ENCODE data around the gene C2orf92.

C2orf92 gene

DNA sequence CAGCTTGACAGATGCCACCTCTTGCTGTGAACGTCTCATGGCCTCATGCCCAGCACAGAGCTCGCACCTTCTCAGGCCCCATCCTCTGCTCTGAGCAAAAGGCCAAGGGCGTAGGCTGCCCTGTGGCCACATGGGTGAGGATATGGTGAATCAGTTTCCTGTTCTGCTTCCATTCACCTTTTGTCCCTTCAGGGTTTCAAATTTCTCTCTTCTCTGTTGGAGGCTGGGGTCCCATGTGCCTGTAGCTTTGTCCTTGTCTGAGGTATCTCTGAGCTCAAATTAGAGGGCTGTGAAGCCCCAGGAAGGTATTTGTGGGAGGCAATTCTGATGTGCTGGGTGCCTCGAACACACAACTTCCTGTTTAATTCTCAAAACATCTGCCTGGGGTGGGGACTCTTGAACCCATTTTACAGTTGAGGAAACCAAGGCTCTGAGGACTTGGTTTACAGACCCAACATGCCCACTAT, 72.9 kb downstream of the C2orf92 start:
- no peak for DNase-seq (ENCODE audit: low read depth, low spot score)
- H3K9ac ChIP-seq (ENCODE audit: insufficient read length, low read depth) = no peak overlapping the region
- no peaks in the 10 kb centered on the region for H3K9me3 ChIP-seq (ENCODE audit: insufficient read depth, low read length)
- H3K36me3 ChIP-seq (ENCODE audit: insufficient read depth, insufficient read length, low read length) = no peaks in the 10 kb centered on the region
- H3K4me1 ChIP-seq (ENCODE audit: insufficient read depth, insufficient read length) = peaks cover 2% of the 10 kb centered on the region
- TF ChIP-seq SUZ12 (IDR thresholded peaks at IDR 0.05; ENCODE audit: extremely low read depth, insufficient read depth, insufficient read length) = no peak
- TF ChIP-seq ZNF274 (IDR thresholded peaks at IDR 0.05; ENCODE audit: low read depth, low read length) = no peak
- no peak for TF ChIP-seq YY1 (IDR thresholded peaks at IDR 0.05; ENCODE audit: insufficient read depth, insufficient read length)
- no peak overlapping the region for H3K4me3 ChIP-seq (ENCODE audit: insufficient read length, low read depth)
- no peaks in the 10 kb centered on the region for H3K27me3 ChIP-seq (ENCODE audit: insufficient read depth, insufficient read length)

DNA sequence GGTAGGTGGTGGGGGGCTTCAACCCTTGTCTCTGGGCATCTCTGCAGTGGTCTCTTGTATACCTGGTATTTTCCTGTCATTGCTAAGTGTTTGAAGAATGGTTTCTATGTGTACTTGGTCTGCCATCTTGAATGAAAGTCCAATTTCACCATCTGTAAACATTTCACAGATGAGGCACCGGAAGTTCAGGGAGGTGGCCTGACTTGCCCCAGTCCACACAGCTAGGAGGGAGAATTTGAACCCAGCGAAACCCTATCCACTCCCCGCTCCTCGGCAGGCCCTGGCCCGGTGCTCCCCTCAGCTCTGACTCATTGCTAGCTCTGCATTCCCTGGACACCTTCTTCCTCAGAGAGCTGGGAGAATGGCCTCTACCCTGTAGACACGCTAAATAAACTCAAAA, 74.4 kb downstream of the C2orf92 start:
- Histone ChIP-seq H3K27me3 (ENCODE audit: insufficient read depth, insufficient read length) (no peaks in the 10 kb centered on the region), H3K9me3 (ENCODE audit: insufficient read depth, low read length) (no peaks in the 10 kb centered on the region), H3K4me1 (ENCODE audit: insufficient read depth, insufficient read length) (peaks cover 4% of the 10 kb centered on the region), H3K4me3 (ENCODE audit: insufficient read length, low read depth) (no peak overlapping the region), H3K9ac (ENCODE audit: insufficient read length, low read depth) (no peak overlapping the region), H3K36me3 (ENCODE audit: insufficient read depth, insufficient read length, low read length) (no peaks in the 10 kb centered on the region)
- no peak for TF ChIP-seq ZNF274 (IDR thresholded peaks at IDR 0.05; ENCODE audit: low read depth, low read length)
- no peak for TF ChIP-seq SUZ12 (IDR thresholded peaks at IDR 0.05; ENCODE audit: extremely low read depth, insufficient read depth, insufficient read length)
- no peak for TF ChIP-seq YY1 (IDR thresholded peaks at IDR 0.05; ENCODE audit: insufficient read depth, insufficient read length)
- DNase-seq (ENCODE audit: low read depth, low spot score) = no peak

DNA sequence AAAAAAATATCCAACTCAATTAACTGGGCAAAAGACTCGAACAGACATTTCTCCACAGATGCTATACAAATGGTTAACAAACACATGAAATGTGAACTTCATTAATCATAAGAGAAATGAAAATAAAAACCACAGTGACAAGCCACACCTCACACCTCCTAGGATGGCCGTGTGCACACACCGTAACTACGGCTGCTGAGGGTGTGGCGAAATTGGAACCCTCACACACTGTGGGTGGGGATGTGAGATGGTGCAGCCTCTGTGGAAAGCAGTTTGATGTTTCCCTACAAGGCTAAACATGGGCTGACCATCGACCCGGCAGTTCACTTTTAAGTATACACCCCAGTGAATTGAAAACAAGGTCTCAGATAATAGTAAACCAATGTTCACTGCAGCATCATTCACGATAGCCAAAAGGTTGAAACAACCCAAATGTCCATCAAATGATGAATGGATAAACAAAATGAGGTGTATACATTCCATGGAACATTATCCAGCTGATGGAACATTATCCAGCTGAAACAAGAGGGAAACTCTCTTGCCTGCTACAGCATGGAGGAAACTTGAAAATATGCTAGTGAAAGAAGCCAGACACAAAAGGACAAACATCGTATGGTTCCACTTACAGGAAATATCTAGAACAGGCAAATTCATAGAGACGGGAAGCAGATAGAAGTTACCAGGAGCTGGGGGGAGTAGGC, 76.1 kb downstream of the C2orf92 start:
- H3K27me3 ChIP-seq (ENCODE audit: insufficient read depth, insufficient read length) = no peaks in the 10 kb centered on the region
- H3K9ac ChIP-seq (ENCODE audit: insufficient read length, low read depth) = no peak overlapping the region
- H3K4me3 ChIP-seq (ENCODE audit: insufficient read length, low read depth) = no peak overlapping the region
- TF ChIP-seq YY1 (IDR thresholded peaks at IDR 0.05; ENCODE audit: insufficient read depth, insufficient read length) = no peak
- no peak for TF ChIP-seq ZNF274 (IDR thresholded peaks at IDR 0.05; ENCODE audit: low read depth, low read length)
- TF ChIP-seq SUZ12 (IDR thresholded peaks at IDR 0.05; ENCODE audit: extremely low read depth, insufficient read depth, insufficient read length) = no peak
- H3K9me3 ChIP-seq (ENCODE audit: insufficient read depth, low read length) = no peaks in the 10 kb centered on the region
- no peak for DNase-seq (ENCODE audit: low read depth, low spot score)
- no peaks in the 10 kb centered on the region for H3K36me3 ChIP-seq (ENCODE audit: insufficient read depth, insufficient read length, low read length)
- peaks cover 7% of the 10 kb centered on the region for H3K4me1 ChIP-seq (ENCODE audit: insufficient read depth, insufficient read length)

DNA sequence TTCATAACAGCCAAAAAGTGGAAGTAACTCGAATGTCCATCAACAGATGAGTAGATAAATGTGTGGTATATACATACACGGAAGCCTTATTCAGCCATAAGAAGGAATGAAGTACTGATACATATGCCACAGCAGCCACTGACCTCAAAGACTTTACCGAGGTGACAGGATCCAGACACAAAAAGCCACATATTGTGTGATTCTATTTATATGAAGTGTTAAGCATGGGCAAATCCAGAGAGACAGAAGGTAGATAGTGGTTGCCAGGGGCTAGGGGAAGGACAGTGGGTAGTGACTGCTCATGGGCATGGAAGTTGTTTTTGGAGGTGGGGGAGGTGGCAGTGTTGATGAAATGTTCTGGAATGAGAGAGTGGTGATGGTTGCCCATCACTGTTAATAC, 77.8 kb downstream of the C2orf92 start:
- Histone ChIP-seq H3K9me3 (ENCODE audit: insufficient read depth, low read length) (no peaks in the 10 kb centered on the region), H3K27me3 (ENCODE audit: insufficient read depth, insufficient read length) (no peaks in the 10 kb centered on the region), H3K4me3 (ENCODE audit: insufficient read length, low read depth) (no peak overlapping the region), H3K4me1 (ENCODE audit: insufficient read depth, insufficient read length) (peaks cover 10% of the 10 kb centered on the region), H3K9ac (ENCODE audit: insufficient read length, low read depth) (no peak overlapping the region), H3K36me3 (ENCODE audit: insufficient read depth, insufficient read length, low read length) (no peaks in the 10 kb centered on the region)
- TF ChIP-seq SUZ12 (IDR thresholded peaks at IDR 0.05; ENCODE audit: extremely low read depth, insufficient read depth, insufficient read length) = no peak
- DNase-seq (ENCODE audit: low read depth, low spot score) = no peak

DNA sequence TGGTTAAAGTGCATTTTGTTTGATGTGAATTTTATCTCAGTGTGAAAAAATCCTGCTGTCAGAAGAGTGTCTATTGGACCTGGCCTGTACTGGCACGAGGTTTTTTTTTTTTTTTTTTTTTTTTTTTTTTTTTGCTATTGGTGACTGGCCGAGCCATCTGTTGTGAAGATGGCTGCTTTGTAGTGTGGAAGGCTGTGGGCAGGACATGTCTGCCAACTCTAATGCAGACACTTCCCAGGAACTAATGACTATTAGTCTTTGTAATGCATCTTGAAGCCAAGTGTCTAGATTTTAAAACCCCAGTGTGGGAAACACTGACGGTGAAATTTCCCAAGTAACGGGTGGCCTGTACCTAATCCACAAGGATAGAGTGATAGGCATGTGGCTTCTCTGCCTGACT, 78.2 kb downstream of the C2orf92 start:
- TF ChIP-seq ZNF274 (IDR thresholded peaks at IDR 0.05; ENCODE audit: low read depth, low read length) (no peak), SUZ12 (IDR thresholded peaks at IDR 0.05; ENCODE audit: extremely low read depth, insufficient read depth, insufficient read length) (no peak), YY1 (IDR thresholded peaks at IDR 0.05; ENCODE audit: insufficient read depth, insufficient read length) (no peak)
- Histone ChIP-seq H3K36me3 (ENCODE audit: insufficient read depth, insufficient read length, low read length) (no peaks in the 10 kb centered on the region), H3K9ac (ENCODE audit: insufficient read length, low read depth) (no peak overlapping the region)

DNA sequence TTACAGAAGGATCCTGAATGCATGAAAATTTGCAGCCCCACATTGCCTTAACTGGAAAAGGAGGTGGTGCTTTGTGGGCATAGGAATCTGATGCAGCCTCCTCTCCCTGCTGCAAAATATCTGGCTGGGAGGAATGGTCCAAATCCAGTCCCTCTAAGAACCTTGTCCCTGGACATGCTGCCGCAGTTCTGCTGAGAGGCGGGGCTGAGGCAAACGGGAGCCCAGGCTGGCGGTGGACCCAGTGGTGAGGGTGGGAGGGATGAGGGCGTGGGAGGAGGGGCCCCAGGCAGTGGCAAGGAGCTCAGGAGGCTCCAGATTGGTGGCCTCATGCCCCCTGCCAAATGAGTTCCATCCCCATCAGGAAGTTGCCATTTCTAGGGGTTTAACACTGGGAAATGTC, 80.1 kb downstream of the C2orf92 start:
- TF ChIP-seq ZNF274 (IDR thresholded peaks at IDR 0.05; ENCODE audit: low read depth, low read length) (no peak), SUZ12 (IDR thresholded peaks at IDR 0.05; ENCODE audit: extremely low read depth, insufficient read depth, insufficient read length) (no peak), YY1 (IDR thresholded peaks at IDR 0.05; ENCODE audit: insufficient read depth, insufficient read length) (no peak)
- H3K9me3 ChIP-seq (ENCODE audit: insufficient read depth, low read length) = no peaks in the 10 kb centered on the region
- H3K9ac ChIP-seq (ENCODE audit: insufficient read length, low read depth) = no peak overlapping the region

More for the DNA sequence above, 78.2 kb downstream of the C2orf92 start:
- DNase-seq (ENCODE audit: low read depth, low spot score) = no peak
- Histone ChIP-seq H3K4me3 (ENCODE audit: insufficient read length, low read depth) (no peak overlapping the region), H3K4me1 (ENCODE audit: insufficient read depth, insufficient read length) (peaks cover 10% of the 10 kb centered on the region), H3K9me3 (ENCODE audit: insufficient read depth, low read length) (no peaks in the 10 kb centered on the region), H3K27me3 (ENCODE audit: insufficient read depth, insufficient read length) (no peaks in the 10 kb centered on the region)

DNA sequence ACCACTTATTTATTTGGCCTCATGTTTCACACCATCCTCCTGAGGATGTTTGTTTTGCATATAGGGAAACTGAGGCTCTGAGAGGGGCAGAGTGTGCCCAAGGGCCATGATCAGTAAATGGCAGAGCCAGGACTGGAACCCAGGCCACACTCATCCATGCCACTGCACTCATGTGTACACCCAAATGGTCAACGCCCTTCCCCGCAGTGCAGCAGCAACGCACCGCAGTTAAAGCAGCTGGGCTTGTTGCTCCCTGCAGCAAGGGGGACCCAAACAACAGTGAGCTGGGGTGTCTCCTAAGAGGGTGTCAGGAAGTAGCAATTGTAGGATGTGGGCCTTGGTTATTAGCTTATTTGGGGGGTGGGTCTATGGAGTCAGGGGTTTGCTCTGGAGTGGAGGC, 80.5 kb downstream of the C2orf92 start:
- peaks cover 10% of the 10 kb centered on the region for H3K4me1 ChIP-seq (ENCODE audit: insufficient read depth, insufficient read length)
- peaks cover 7% of the 10 kb centered on the region for H3K36me3 ChIP-seq (ENCODE audit: insufficient read depth, insufficient read length, low read length)
- no peak overlapping the region for H3K9ac ChIP-seq (ENCODE audit: insufficient read length, low read depth)
- no peaks in the 10 kb centered on the region for H3K27me3 ChIP-seq (ENCODE audit: insufficient read depth, insufficient read length)
- no peak overlapping the region for H3K4me3 ChIP-seq (ENCODE audit: insufficient read length, low read depth)
- no peak for TF ChIP-seq YY1 (IDR thresholded peaks at IDR 0.05; ENCODE audit: insufficient read depth, insufficient read length)
- no peak for TF ChIP-seq SUZ12 (IDR thresholded peaks at IDR 0.05; ENCODE audit: extremely low read depth, insufficient read depth, insufficient read length)
- TF ChIP-seq ZNF274 (IDR thresholded peaks at IDR 0.05; ENCODE audit: low read depth, low read length) = no peak
- no peaks in the 10 kb centered on the region for H3K9me3 ChIP-seq (ENCODE audit: insufficient read depth, low read length)
- DNase-seq (ENCODE audit: low read depth, low spot score) = no peak

More for the DNA sequence above, 80.1 kb downstream of the C2orf92 start:
- peaks cover 3% of the 10 kb centered on the region for H3K36me3 ChIP-seq (ENCODE audit: insufficient read depth, insufficient read length, low read length)
- no peaks in the 10 kb centered on the region for H3K27me3 ChIP-seq (ENCODE audit: insufficient read depth, insufficient read length)
- no peak for DNase-seq (ENCODE audit: low read depth, low spot score)
- H3K4me1 ChIP-seq (ENCODE audit: insufficient read depth, insufficient read length) = peaks cover 10% of the 10 kb centered on the region
- no peak overlapping the region for H3K4me3 ChIP-seq (ENCODE audit: insufficient read length, low read depth)

All from NT2/D1 (cell line).